ENCODE measurements around the gene GDPD1. TPM values are rescaled to one million over a fixed set of nuclear protein-coding genes. Genes with fewer than 3 reads are reported as not detected.

The GDPD1 gene
- total and polyA plus RNA-seq, 9 of the 15 experiments (the other 6 are each of a cell fraction or from before 2014, with no cell fraction given): 5.7 to 15.2 (median 9.3) TPM

- TF ChIP-seq, protein P1, sequence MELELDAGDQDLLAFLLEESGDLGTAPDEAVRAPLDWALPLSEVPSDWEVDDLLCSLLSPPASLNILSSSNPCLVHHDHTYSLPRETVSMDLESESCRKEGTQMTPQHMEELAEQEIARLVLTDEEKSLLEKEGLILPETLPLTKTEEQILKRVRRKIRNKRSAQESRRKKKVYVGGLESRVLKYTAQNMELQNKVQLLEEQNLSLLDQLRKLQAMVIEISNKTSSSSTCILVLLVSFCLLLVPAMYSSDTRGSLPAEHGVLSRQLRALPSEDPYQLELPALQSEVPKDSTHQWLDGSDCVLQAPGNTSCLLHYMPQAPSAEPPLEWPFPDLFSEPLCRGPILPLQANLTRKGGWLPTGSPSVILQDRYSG (tag; conservative IDR thresholded peaks at IDR 0.05; ENCODE audit: low read depth): no peak
- TF ChIP-seq YY1 (IDR thresholded peaks at IDR 0.05; ENCODE audit: borderline replicate concordance in 1 of 3, control insufficient read depth in 1 of 3, extremely low read depth in 1 of 3, insufficient read depth in 3 of 3, insufficient read length in 1 of 3, insufficient replicate concordance in 2 of 3, low read depth in 1 of 3, low read length in 2 of 3) (peak in 2 of 3 experiments; percentile 65 to 72), ZNF24 (IDR thresholded peaks at IDR 0.05) (peak; percentile 75), ZNF263 (CRISPR knock-in tag; IDR thresholded peaks at IDR 0.05; ENCODE audit: borderline replicate concordance) (peak; percentile 34; the same call in 1 of the 2 replicates), CREBBP (IDR thresholded peaks at IDR 0.05; ENCODE audit: low read depth, low read length) (no peak), PRPF4 (IDR thresholded peaks at IDR 0.05; ENCODE audit: insufficient read depth, low read depth, low read length, poor library complexity, severe bottlenecking) (no peak), TARDBP (IDR thresholded peaks at IDR 0.05) (no peak), RFX5 (IDR thresholded peaks at IDR 0.05; ENCODE audit: low read depth, low read length) (no peak), ETS2 (tag; IDR thresholded peaks at IDR 0.05; ENCODE audit: borderline replicate concordance, poor library complexity, severe bottlenecking) (no peak), NFYB (IDR thresholded peaks at IDR 0.05; ENCODE audit: extremely low read depth, insufficient read length) (no peak), CBX2 (IDR thresholded peaks at IDR 0.05; ENCODE audit: insufficient read depth, low read length, poor library complexity, severe bottlenecking) (no peak), TAL1 (IDR thresholded peaks at IDR 0.05) (no peak), SRSF7 (optimal IDR thresholded peaks at IDR 0.05; ENCODE audit: low read depth, low read length) (no peak), ARNT (IDR thresholded peaks at IDR 0.05) (no peak), NFRKB (IDR thresholded peaks at IDR 0.05; ENCODE audit: low read depth) (no peak; the same call in 1 of the 2 replicates), NFIC (IDR thresholded peaks at IDR 0.05) (peak; percentile 21; the same call in 1 of the 2 replicates), ZNF445 (CRISPR knock-in tag; IDR thresholded peaks at IDR 0.05; ENCODE audit: low read depth) (no peak), XRCC4 (IDR thresholded peaks at IDR 0.05; ENCODE audit: extremely low read depth, insufficient read depth, insufficient read length) (no peak)
- TF ChIP-seq, protein P2, sequence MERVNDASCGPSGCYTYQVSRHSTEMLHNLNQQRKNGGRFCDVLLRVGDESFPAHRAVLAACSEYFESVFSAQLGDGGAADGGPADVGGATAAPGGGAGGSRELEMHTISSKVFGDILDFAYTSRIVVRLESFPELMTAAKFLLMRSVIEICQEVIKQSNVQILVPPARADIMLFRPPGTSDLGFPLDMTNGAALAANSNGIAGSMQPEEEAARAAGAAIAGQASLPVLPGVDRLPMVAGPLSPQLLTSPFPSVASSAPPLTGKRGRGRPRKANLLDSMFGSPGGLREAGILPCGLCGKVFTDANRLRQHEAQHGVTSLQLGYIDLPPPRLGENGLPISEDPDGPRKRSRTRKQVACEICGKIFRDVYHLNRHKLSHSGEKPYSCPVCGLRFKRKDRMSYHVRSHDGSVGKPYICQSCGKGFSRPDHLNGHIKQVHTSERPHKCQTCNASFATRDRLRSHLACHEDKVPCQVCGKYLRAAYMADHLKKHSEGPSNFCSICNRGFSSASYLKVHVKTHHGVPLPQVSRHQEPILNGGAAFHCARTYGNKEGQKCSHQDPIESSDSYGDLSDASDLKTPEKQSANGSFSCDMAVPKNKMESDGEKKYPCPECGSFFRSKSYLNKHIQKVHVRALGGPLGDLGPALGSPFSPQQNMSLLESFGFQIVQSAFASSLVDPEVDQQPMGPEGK (CRISPR knock-in tag; IDR thresholded peaks at IDR 0.05; ENCODE audit: borderline replicate concordance): no peak
- TF ChIP-seq, protein P3, sequence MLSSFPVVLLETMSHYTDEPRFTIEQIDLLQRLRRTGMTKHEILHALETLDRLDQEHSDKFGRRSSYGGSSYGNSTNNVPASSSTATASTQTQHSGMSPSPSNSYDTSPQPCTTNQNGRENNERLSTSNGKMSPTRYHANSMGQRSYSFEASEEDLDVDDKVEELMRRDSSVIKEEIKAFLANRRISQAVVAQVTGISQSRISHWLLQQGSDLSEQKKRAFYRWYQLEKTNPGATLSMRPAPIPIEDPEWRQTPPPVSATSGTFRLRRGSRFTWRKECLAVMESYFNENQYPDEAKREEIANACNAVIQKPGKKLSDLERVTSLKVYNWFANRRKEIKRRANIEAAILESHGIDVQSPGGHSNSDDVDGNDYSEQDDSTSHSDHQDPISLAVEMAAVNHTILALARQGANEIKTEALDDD (IDR thresholded peaks at IDR 0.05): no peak
Observed at GRCh38 chr17:59220328-59221158, at the start of gene GDPD1 (continued).

Data from K562 (cell line).